Smooth muscle cell (in vitro differentiated cells): ENCODE data around the gene MPZ. TPM values are rescaled to one million over a fixed set of nuclear protein-coding genes. Genes with fewer than 3 reads are reported as not detected.

Experiments used
- DNase-seq: peaks from one replicate; lab custom pipeline; 2025; ENCODE audit not compliant: unreplicated experiment; lab: John Stamatoyannopoulos, UW
- H2AFZ ChIP-seq: fragments of 200-600 bp; sonication (generic); 2 replicates; pipeline ENCODE4 v1.6.0; 2016; ENCODE audit warnings: antibody characterized with exemption, low read depth, mild to moderate bottlenecking
- H3F3A ChIP-seq: fragments of 200-600 bp; sonication (generic); 2 replicates; pipeline ENCODE4 v1.6.0; 2017; ENCODE audit warnings: antibody characterized with exemption, low read depth
- H3K27ac ChIP-seq: fragments of 200-600 bp; sonication (generic); 2 replicates; pipeline ENCODE4 v1.5.1; 2016; ENCODE audit warnings: low read depth, mild to moderate bottlenecking
- H3K27me3 ChIP-seq: fragments of 200-600 bp; sonication (generic); 2 replicates; pipeline ENCODE4 v1.6.1; 2016; ENCODE audit warnings: low read depth, mild to moderate bottlenecking
- H3K36me3 ChIP-seq: fragments of 200-600 bp; sonication (generic); 2 replicates; pipeline ENCODE4 v1.5.1; 2016; ENCODE audit warnings: low read depth
- H3K4me1 ChIP-seq: fragments of 200-600 bp; sonication (generic); 2 replicates; pipeline ENCODE4 v1.5.1; 2016; ENCODE audit warnings: low read depth
- H3K4me2 ChIP-seq: fragments of 200-600 bp; sonication (generic); 2 replicates; pipeline ENCODE4 v1.6.0; 2016; ENCODE audit warnings: mild to moderate bottlenecking
- H3K4me3 ChIP-seq: fragments of 200-600 bp; sonication (generic); 2 replicates; pipeline ENCODE4 v1.5.1; 2016; ENCODE audit warnings: mild to moderate bottlenecking
- H3K79me2 ChIP-seq: fragments of 200-600 bp; sonication (generic); 2 replicates; pipeline ENCODE4 v1.6.0; 2016; ENCODE audit warnings: low read depth, mild to moderate bottlenecking
- H3K9ac ChIP-seq: fragments of 200-600 bp; sonication (generic); 2 replicates; pipeline ENCODE4 v1.6.0; 2016; ENCODE audit warnings: low read depth
- H3K9me3 ChIP-seq: fragments of 200-600 bp; sonication (generic); replicated peaks from 2 replicates; pipeline ENCODE4 v1.5.1; 2016; ENCODE audit warnings: low read depth
- H4K20me1 ChIP-seq: fragments of 200-600 bp; sonication (generic); 2 replicates; pipeline ENCODE4 v1.6.0; 2016; ENCODE audit warnings: low read depth
- CTCF ChIP-seq: fragments of 200-600 bp; sonication (generic); IDR thresholded peaks from 2 replicates; pipeline ENCODE4 v1.5.1; 2017; ENCODE audit warnings: borderline replicate concordance, mild to moderate bottlenecking, antibody characterized with exemption; ENCODE audit not compliant: insufficient read depth, poor library complexity, severe bottlenecking
- WGBS: methylation state at CpG from one replicate; pipeline ENCODE4 v1.1.7; 2016; ENCODE audit warnings: low lambda C conversion rate; 5-methylcytosine and 5-hydroxymethylcytosine counted together
- polyA plus RNA-seq: library from polyadenylated mRNA; unstranded; fragments of >200 nt; fragmentation: Nextera tagmentation; extraction: Ambion mirVana; gene quantifications from 2 replicates; pipeline ENCODE4 v1.2.1, GENCODE V29; 2016
- total RNA-seq: library from RNA; depleted of rRNA; stranded (reverse); fragments of >200 nt; gene quantifications from 2 replicates; pipeline ENCODE4 v1.2.3, GENCODE V29; 2014

Gene MPZ
- total and polyA plus RNA-seq, 2 experiments from 2014 or later = not detected

GRCh38 chr1:161273402-161273801, 36.4 kb downstream of the MPZ start:
- H2AFZ ChIP-seq = no peak overlapping the region
- 59% methylated on average over 3 of the region's 3 CpGs for WGBS

GRCh38 chr1:161267321-161267720, 42.4 kb downstream of the MPZ start:
- Histone ChIP-seq H4K20me1 (no peaks in the 10 kb centered on the region), H3K27ac (no peak overlapping the region), H3K79me2 (no peaks in the 10 kb centered on the region), H3K4me2 (no peak overlapping the region), H3K4me3 (no peak overlapping the region), H3K9ac (no peak overlapping the region), H3K27me3 (peaks cover 6% of the 10 kb centered on the region), H2AFZ (no peak overlapping the region), H3K9me3 (no peaks in the 10 kb centered on the region), H3K4me1 (no peaks in the 10 kb centered on the region), H3K36me3 (no peaks in the 10 kb centered on the region), H3F3A (no peaks in the 10 kb centered on the region)
- WGBS = 73% methylated on average over 3 of the region's 3 CpGs
- DNase-seq = no peak
- TF ChIP-seq CTCF = no peak

More at GRCh38 chr1:161273402-161273801, 36.4 kb downstream of the MPZ start:
- no peak overlapping the region for H3K9ac ChIP-seq
- no peaks in the 10 kb centered on the region for H3K4me1 ChIP-seq
- no peak overlapping the region for H3K4me3 ChIP-seq
- DNase-seq = no peak
- no peaks in the 10 kb centered on the region for H3K79me2 ChIP-seq
- H3K4me2 ChIP-seq = no peak overlapping the region
- H3K36me3 ChIP-seq = no peaks in the 10 kb centered on the region
- H3K27ac ChIP-seq = no peak overlapping the region
- H3K9me3 ChIP-seq = no peaks in the 10 kb centered on the region
- peaks cover 15% of the 10 kb centered on the region for H3K27me3 ChIP-seq
- H4K20me1 ChIP-seq = no peaks in the 10 kb centered on the region
- TF ChIP-seq CTCF = no peak
- H3F3A ChIP-seq = no peaks in the 10 kb centered on the region

GRCh38 chr1:161266836-161267235, 42.9 kb downstream of the MPZ start:
- Histone ChIP-seq H3K79me2 (no peaks in the 10 kb centered on the region), H2AFZ (no peak overlapping the region), H3K4me3 (no peak overlapping the region), H3K27me3 (peaks cover 8% of the 10 kb centered on the region), H3K36me3 (no peaks in the 10 kb centered on the region), H3F3A (no peaks in the 10 kb centered on the region), H3K4me2 (no peak overlapping the region), H3K9me3 (no peaks in the 10 kb centered on the region), H3K9ac (no peak overlapping the region), H4K20me1 (no peaks in the 10 kb centered on the region), H3K27ac (no peak overlapping the region), H3K4me1 (no peaks in the 10 kb centered on the region)
- 88% methylated on average over 2 of the region's 2 CpGs for WGBS
- no peak for DNase-seq
- no peak for TF ChIP-seq CTCF

- Histone ChIP-seq H2AFZ (no peak overlapping the region), H4K20me1 (no peaks in the 10 kb centered on the region), H3K4me2 (peak overlapping the region; percentile 36), H3K27me3 (peaks cover 14% of the 10 kb centered on the region), H3K36me3 (no peaks in the 10 kb centered on the region), H3K4me1 (no peaks in the 10 kb centered on the region), H3F3A (no peaks in the 10 kb centered on the region), H3K9me3 (no peaks in the 10 kb centered on the region), H3K4me3 (no peak overlapping the region), H3K27ac (no peak overlapping the region), H3K79me2 (no peaks in the 10 kb centered on the region), H3K9ac (no peak overlapping the region)
- no peak for DNase-seq
- no peak for TF ChIP-seq CTCF
- WGBS = 62% methylated on average over 3 of the region's 3 CpGs
These were observed 43.6 kb downstream of the MPZ start for GRCh38 chr1:161266202-161266601.
